H1 (cell line): ENCODE measurements around the gene TRAK1. TPM values are rescaled to one million over a fixed set of nuclear protein-coding genes. Genes with fewer than 3 reads are reported as not detected.

ENCODE experiments used
- BRCA1 ChIP-seq: IDR thresholded peaks from 2 replicates; pipeline ENCODE4 v1.6.1; 2012; ENCODE audit warnings: low read depth, low read length, improper control_type of control experiment
- CTBP2 ChIP-seq: IDR thresholded peaks from 2 replicates; pipeline ENCODE4 v1.7.0; 2011; ENCODE audit warnings: borderline replicate concordance, mild to moderate bottlenecking, moderate library complexity, mixed read lengths, low read length; ENCODE audit not compliant: insufficient read depth, insufficient read length
- KDM4A ChIP-seq: IDR thresholded peaks from one replicate; pipeline ENCODE4 v1.7.1; 2012; ENCODE audit warnings: low read depth, mild to moderate bottlenecking, moderate library complexity, low read length, inconsistent platforms; ENCODE audit not compliant: severe bottlenecking
- SAP30 ChIP-seq: fragments of 300-600 bp; sonication (generic); IDR thresholded peaks from 2 replicates; pipeline ENCODE4 v1.7.1; 2012; ENCODE audit warnings: low read length, moderate library complexity, mild to moderate bottlenecking, inconsistent platforms; ENCODE audit not compliant: insufficient read depth, insufficient replicate concordance
- SP2 ChIP-seq: IDR thresholded peaks from 2 replicates; pipeline ENCODE4 v1.6.1; 2012; ENCODE audit warnings: mild to moderate bottlenecking, low read length, inconsistent platforms
- TAF7 ChIP-seq: optimal IDR thresholded peaks from 2 replicates; pipeline ENCODE3; 2011; ENCODE audit warnings: low read depth, mild to moderate bottlenecking, inconsistent platforms, low read length, moderate library complexity, borderline replicate concordance
- TCF12 ChIP-seq: IDR thresholded peaks from 2 replicates; pipeline ENCODE4 v1.6.1; 2011; ENCODE audit warnings: low read depth, mild to moderate bottlenecking, low read length
- polyA plus RNA-seq, 7 experiments: library from polyadenylated mRNA; depleted of rRNA in 3 of 7; stranded (reverse) in 5 of 7; unstranded in 2 of 7; fragments of >200 nt in 5 of 7; fragments of 200-250 nt in 2 of 7; gene quantifications; 1 replicate in 5 of 7; 2 replicates in 1 of 7; 4 replicates in 1 of 7; pipeline versions ENCODE4 v1.2.1 to v1.2.3, GENCODE V29; 2011 to 2013; ENCODE audit warnings: missing spikeins in 2 of 7, mixed read lengths in 2 of 7
- total RNA-seq: library from RNA; stranded (reverse); fragmentation: NEBNext Ultra II Directional; extraction: Animal tissue kit (Norgen Biotek cat#: 25700); gene quantifications from 2 replicates; pipeline ENCODE4 v1.2.1, GENCODE V29; 2021
- TF ChIP-seq, protein P1 (sequence below), 3 experiments: IDR thresholded peaks; 1 replicate in 2 of 3; 2 replicates in 1 of 3; pipeline versions ENCODE4 v1.5.1 to v1.6.1; 2011; ENCODE audit warnings: low read length in 3 of 3, mild to moderate bottlenecking in 3 of 3, inconsistent platforms in 2 of 3, low read depth in 1 of 3, moderate library complexity in 1 of 3; ENCODE audit not compliant: insufficient read depth in 1 of 3; ENCODE audit errors: control extremely low read depth in 1 of 3

The TRAK1 gene
- total and polyA plus RNA-seq, 2 of the 8 experiments (the other 6 are each of a cell fraction or from before 2014, with no cell fraction given) = 21.3 to 32.7 TPM

DNA sequence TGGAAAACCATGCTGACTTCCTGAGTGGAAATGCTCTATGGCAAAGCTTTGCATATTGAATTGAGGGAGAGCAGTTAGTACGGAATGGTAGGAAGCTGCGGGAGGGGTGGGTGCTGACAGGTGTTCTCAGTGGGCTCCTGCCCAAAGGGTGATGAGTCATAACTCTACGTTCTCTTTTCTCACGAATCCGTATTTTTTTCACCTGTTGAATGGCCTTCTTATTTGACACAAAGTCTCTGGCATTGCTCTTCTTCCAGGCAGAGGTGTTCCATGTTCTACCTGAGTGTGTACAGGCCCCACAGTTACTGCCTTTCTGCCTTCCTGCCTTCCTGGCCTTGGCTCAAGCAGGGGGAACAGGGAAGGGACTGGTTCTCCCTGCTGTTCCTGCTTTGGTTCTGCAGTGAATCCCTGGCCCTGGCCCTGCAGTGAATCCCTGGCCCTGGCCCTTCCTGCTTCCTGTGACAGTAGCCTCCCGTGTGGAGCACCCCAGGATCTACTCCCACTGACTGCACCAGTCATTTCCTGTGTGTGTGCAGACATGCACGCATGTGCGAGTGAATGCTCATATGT is 31.9 kb downstream of the TRAK1 start (continued):
- TF ChIP-seq, protein P1, sequence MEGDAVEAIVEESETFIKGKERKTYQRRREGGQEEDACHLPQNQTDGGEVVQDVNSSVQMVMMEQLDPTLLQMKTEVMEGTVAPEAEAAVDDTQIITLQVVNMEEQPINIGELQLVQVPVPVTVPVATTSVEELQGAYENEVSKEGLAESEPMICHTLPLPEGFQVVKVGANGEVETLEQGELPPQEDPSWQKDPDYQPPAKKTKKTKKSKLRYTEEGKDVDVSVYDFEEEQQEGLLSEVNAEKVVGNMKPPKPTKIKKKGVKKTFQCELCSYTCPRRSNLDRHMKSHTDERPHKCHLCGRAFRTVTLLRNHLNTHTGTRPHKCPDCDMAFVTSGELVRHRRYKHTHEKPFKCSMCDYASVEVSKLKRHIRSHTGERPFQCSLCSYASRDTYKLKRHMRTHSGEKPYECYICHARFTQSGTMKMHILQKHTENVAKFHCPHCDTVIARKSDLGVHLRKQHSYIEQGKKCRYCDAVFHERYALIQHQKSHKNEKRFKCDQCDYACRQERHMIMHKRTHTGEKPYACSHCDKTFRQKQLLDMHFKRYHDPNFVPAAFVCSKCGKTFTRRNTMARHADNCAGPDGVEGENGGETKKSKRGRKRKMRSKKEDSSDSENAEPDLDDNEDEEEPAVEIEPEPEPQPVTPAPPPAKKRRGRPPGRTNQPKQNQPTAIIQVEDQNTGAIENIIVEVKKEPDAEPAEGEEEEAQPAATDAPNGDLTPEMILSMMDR (IDR thresholded peaks at IDR 0.05; ENCODE audit: control extremely low read depth in 1 of 3, insufficient read depth in 1 of 3, low read depth in 1 of 3, low read length in 3 of 3) = no peak
- no peak for TF ChIP-seq SAP30
- TF ChIP-seq SP2 = no peak
- no peak for TF ChIP-seq TAF7
- TF ChIP-seq CTBP2 = no peak
- no peak for TF ChIP-seq TCF12
- no peak for TF ChIP-seq KDM4A
- TF ChIP-seq BRCA1 = no peak
